GM12864 (cell line): ENCODE results near the gene LANCL3.

Source experiments
- DNase-seq: peaks from one replicate; pipeline ENCODE4 v3.0.0-alpha.2; 2011; ENCODE audit warnings: low read depth
- H3K4me3 ChIP-seq: 2 replicates; pipeline ENCODE4 v1.5.1; 2011; ENCODE audit warnings: mild to moderate bottlenecking, low read depth, low read length, control low read depth
- TF ChIP-seq, protein P1 (sequence below): IDR thresholded peaks from 2 replicates; pipeline ENCODE4 v1.5.1; 2011; ENCODE audit warnings: low read depth, mild to moderate bottlenecking, moderate library complexity, low read length, control low read depth, inconsistent platforms; ENCODE audit errors: missing control alignments

The LANCL3 gene

DNA sequence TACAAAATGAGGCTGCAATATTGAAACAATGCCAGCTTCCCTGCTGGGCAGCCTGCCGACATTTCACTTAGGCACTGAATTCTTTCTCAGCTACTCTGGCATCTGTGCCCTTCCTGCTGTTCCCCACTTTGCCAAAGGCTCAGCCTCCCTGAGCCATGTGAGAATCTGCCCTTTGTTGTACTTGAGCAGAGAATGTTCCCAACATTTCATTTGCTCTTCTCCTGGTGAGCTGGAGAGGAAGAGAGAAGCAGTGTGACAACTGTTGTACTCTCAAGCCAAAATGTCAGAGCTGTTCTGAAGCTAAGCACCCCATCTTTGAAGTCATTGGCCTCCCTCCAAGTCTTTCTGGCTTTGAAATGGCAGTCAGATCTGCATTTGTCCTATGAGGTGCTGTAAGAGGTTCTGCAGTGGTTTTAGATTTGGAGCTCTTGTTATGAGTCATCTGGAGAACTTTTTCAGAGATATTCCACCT is 32.5 kb downstream of the LANCL3 start:
- no peak overlapping the region for H3K4me3 ChIP-seq
- TF ChIP-seq, protein P1, sequence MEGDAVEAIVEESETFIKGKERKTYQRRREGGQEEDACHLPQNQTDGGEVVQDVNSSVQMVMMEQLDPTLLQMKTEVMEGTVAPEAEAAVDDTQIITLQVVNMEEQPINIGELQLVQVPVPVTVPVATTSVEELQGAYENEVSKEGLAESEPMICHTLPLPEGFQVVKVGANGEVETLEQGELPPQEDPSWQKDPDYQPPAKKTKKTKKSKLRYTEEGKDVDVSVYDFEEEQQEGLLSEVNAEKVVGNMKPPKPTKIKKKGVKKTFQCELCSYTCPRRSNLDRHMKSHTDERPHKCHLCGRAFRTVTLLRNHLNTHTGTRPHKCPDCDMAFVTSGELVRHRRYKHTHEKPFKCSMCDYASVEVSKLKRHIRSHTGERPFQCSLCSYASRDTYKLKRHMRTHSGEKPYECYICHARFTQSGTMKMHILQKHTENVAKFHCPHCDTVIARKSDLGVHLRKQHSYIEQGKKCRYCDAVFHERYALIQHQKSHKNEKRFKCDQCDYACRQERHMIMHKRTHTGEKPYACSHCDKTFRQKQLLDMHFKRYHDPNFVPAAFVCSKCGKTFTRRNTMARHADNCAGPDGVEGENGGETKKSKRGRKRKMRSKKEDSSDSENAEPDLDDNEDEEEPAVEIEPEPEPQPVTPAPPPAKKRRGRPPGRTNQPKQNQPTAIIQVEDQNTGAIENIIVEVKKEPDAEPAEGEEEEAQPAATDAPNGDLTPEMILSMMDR = no peak
- no peak for DNase-seq

DNA sequence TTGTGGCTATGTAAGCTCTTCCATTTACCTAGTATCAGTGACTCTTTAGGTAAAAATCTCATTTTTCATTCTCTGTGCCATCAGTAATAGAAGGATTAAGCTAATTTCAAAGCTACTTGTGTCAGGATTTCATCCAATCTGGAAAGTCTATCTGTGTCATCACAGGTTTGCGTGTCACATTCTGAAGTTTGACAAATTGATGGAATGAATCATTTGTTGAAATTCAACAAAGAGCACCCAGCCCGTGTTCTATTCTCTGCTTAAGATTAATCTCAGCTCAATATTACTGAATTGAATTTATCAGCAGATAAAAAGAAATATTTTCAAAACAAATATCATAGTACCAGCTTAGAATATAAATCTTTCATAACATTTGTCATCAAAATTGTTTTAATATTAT is 35.8 kb downstream of the LANCL3 start:
- TF ChIP-seq, protein P1 = no peak
- no peak overlapping the region for H3K4me3 ChIP-seq
- DNase-seq = no peak

DNA sequence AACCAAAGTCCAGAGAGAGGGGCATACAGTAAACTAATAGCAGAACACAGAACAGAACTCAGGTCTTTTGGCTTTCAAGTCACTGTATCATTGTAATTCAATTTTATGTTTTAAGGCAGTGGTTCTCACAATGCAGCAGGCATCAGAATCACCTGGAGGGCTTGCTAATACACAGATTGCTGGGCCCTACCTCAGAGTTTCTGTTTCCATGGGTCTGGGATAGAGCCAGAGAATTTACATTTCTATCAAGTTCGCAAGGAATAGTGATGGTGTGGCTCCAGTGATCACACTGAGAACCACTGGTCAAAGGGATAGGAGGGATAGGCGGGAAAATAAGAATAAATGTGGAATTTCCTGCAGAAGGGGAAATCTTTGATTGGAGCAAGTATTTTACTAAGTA is 36.7 kb downstream of the LANCL3 start:
- no peak overlapping the region for H3K4me3 ChIP-seq
- no peak for DNase-seq
- TF ChIP-seq, protein P1 = no peak

DNA sequence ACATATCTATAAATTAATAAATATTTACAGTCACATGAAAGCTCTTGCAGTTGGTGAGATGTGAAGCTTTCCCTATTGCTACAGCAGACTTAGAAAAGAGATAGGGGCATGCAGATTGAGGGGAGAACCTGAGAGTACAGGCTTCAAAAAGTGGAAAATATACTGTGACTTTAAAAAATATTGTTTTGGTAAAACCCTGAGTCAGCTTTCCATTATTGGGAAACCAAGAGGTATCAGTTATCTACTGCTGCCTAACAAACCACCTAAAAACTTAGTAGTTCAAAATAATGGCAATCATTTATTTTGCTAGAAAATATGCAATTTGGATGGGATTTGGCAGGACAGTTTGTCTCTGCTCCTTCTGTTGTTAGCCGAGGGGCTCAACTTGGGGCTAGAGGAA is 38.3 kb downstream of the LANCL3 start:
- no peak overlapping the region for H3K4me3 ChIP-seq
- no peak for DNase-seq
- TF ChIP-seq, protein P1 = no peak

DNA sequence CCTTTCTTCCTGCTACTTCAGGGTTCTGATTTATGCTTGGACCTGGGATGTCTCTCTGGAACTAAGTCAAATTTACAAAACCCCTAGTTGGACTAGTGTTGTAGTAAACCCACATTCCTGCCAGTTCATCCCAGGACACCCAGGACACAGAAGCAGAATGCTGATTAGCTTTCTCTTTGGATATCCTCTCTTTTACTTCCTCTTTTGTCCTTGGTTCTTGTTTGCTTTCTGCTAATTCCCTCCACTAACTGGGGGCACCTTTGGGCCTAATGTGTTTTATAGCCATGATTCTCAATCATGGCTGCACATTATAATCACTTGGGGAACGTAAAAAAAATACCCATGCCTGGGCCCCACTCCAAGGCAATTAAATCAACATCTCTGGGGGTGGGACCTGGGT is 42.5 kb downstream of the LANCL3 start:
- TF ChIP-seq, protein P1 = no peak
- DNase-seq = no peak
- H3K4me3 ChIP-seq = no peak overlapping the region

DNA sequence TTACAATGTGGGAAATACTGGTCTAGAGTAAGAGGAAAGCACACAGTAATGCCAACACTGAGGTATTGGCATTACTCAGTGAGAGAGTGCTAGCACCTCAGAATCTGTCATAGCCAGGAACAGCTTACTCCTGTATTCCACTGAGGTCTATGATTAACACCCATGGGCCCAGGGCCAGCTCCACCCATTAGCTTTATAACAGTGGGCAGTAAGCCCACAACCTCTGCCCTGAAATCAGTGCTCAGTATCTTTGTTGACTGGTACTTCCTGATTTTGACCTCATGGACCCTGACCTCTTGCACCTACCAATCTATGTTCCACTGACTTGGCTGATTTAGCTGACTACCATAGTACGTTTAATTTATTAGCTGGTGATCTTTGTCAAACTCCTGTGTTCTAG is 56.1 kb downstream of the LANCL3 start:
- no peak overlapping the region for H3K4me3 ChIP-seq
- TF ChIP-seq, protein P1 = no peak
- no peak for DNase-seq

DNA sequence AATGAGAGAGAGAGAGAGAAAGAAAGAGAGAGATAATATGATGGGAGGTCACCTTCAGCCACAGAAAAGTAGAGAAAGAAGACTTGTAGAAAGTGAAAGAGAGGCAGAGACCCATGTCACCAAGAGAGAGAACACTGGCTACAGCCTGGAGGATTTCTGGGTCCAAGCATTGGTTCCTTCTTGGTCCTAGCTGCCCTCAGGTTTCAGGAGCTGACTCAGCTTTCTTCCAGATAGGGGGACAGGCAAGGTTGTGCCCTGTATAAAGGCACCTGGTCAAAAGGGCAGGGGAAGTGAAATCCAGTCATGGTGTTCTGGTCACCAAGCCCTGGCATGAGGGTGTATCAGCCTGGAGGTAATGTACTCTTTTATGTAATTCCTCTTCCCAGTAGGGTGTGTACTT is 66.6 kb downstream of the LANCL3 start:
- no peak overlapping the region for H3K4me3 ChIP-seq
- no peak for DNase-seq
- TF ChIP-seq, protein P1 = no peak
